GM18870 (cell line): ENCODE results near the gene ZNG1F.
"Not testable (repeated sequence)": the region's sequence is repeated elsewhere in the genome, so short reads cannot be mapped to it uniquely, and the experiment has no call there.

Experiments used
- ATAC-seq: cut with Tn5 transposase; IDR thresholded peaks from one replicate; pipeline ENCODE4 v1.9.1; 2021; ENCODE audit warnings: moderate library complexity; ENCODE audit not compliant: unreplicated experiment

The ZNG1F gene

DNA sequence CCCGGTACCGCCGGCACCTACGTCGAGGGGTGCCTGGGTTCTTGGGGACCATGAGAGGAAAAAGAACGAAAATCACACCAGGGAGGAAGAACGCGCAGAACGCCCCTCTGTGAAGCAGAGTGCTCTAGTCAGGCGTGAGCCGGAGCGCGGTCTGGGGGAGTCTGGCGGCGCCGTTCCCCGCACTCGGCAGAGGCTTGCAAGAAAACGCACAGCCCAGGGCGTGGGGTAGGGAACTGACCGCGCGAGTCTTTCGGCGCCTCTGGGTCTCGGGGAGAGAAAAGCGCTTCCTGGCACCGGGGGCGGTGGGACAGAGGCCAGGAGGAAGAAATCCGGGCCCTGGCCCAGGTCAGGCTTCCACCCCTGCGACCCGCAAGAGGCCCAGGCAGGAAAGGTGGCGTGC is 65.3 kb downstream of the ZNG1F start:
- not testable (repeated sequence) for ATAC-seq

DNA sequence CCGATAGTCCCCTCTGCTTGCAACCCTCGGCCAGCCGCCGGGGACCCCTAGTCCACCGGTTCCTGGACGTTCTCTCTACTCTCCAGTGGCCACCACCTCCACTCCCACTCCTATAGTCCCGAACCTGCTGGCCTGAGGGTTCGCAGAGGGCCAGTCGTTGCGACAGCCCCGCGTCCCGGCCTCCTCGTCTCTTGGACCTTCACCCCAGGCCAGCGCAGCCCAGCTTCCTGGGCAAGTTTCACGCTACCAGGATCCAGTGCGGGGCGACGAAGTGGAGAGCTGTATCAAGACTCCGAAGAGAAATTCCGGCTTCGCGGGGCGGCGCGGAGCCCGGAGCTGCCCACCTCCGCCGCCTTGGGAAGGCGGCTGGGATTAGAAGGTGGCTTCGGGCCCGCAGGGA is 65.7 kb downstream of the ZNG1F start:
- not testable (repeated sequence) for ATAC-seq

DNA sequence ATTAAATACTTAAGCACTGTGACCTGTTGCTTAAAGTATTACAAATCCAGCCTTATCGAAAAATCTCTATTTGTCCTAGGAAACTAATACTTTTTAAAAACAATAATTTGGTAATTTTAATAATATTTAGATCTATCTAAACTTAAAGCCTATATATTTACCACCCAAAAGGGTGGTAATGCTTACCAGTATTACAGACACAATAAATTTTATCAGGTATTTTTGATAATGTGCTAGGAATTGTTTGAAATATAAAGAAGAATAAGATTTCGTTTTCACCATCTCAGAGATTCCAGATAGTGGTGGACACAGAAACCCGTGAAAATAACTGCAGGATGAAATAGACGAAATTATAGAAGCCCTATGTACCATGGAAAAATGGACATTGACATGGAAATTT is 68.4 kb downstream of the ZNG1F start:
- ATAC-seq = not testable (repeated sequence)

DNA sequence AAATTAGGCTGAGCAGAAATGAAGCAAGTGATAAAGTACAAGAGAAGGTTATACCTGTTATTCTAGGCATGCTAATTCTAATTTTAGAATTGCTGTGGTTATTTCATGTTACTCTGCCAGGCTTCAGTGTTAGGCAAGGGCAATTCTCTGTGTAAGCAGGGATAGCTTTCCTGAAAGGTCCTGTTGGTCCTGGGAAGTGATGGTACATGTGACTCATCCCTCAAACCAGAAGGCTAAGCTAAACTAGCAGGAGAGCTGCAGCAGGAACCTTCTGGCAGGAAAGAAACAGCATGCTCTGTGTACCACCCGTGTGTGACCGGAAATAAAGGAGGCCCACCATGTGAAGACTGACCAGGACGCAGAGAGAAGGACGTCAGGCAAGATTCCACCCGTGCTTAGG is 69.4 kb downstream of the ZNG1F start:
- ATAC-seq = not testable (repeated sequence)

DNA sequence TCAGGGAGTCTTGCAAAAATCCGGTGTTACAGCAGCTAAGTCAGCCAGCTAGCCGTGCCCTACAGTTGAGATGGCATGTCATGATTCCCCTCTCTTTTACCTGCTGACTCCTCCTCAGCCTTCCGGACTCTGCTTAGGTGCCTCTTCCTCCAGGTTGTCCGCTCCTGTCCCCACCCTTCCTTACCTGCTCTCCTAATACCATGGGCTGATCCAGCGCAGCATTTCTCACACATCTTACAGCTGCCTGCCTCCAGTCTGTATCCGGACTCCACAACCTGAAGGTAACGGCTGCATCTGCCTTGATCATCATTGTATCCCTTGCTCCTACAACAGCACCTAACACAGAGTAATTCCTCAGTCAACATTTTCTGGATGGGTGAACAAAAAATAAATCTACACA is 69.8 kb downstream of the ZNG1F start:
- ATAC-seq = not testable (repeated sequence)

DNA sequence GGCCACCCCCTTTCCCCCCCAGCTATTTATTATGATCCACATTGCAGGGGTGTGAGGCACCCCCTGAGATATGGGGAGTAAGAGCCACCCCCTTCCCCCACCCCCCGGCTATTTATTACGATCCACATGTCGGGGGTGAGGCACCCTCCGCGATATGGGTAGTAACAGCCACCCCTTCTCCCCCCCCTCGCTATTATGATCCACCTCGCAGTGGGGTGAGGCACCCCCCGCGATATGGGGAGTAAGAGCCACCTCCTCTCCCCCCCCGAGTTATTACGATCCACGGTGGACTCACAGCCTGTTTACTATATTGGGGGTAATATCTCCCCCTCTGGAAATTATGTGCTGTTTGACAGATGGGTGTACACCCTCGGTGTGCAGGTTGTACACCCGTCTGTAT is 75.8 kb downstream of the ZNG1F start:
- ATAC-seq = not testable (repeated sequence)

DNA sequence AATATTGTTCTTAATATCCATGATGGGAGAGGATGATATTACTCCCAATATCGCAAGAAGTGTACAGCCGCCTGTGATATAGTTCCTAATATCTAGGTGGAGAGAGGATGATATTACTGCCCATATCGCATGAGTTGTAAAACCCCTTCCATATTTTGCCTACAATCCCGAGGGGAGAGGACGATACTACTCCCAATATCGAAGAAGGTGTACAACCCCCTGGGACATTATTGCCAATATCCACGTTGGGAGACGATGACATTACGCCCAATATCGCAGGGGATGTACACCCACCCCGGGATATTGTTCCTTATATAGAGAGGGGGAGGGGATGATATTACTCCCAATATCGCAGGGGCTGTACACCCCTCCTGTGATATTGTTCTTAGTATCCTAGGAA is 77.7 kb downstream of the ZNG1F start:
- not testable (repeated sequence) for ATAC-seq

DNA sequence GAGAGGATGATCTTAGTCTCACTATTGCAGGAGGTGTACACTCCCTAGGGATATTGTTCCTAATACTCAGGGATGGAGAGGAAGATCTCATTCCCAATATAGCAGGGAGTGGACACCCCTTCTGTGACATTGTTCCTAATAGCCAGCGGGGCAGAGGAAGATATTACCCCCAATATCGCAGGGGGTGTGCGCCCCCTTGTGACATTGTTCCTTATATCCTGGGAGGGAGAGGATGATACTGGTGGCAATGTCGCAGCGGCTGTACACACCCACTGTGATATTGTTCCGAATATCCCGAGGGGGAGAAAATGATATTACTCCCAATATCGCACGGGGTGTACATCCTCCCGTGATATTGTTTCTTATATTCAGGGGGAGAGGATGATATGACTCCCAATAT is 78.2 kb downstream of the ZNG1F start:
- ATAC-seq = not testable (repeated sequence)

DNA sequence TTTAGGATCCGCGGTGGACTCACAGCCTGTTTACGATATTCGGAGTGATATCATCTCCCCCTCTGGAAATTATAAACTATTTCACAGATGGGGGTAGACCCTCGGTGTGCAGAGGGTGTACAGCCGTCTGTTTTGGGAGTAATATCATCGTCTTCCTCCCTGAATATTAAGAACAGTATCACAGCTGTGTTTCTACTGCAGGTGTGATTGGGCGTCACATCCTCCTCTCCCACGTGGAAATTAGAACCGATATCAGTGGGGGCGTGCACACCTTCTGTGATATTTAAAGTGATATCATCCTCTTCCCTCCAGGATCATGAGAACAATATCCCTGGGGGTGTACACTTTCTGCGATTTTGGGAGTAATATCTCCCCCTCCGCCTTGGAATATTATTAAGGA is 79.9 kb downstream of the ZNG1F start:
- ATAC-seq = not testable (repeated sequence)

DNA sequence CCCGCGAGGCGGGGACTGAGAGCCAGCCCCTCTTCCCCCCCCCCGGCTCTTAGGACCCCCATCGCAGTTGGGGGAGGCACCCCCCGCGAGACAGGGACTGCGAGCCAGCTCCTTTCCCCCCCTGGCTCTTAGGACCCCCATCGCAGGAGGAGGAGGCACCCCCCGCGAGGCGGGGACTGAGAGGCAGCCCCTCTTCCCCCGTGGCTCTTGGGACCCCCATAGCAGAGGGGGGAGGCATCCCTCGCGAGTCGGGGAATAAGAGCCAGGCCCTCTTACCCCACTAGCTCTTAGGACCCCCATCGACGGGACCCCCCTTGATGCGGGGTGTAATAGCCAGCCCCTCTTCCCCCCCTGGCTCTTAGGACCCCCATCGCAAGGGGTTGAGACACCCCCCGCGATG is 80.3 kb downstream of the ZNG1F start:
- not testable (repeated sequence) for ATAC-seq

DNA sequence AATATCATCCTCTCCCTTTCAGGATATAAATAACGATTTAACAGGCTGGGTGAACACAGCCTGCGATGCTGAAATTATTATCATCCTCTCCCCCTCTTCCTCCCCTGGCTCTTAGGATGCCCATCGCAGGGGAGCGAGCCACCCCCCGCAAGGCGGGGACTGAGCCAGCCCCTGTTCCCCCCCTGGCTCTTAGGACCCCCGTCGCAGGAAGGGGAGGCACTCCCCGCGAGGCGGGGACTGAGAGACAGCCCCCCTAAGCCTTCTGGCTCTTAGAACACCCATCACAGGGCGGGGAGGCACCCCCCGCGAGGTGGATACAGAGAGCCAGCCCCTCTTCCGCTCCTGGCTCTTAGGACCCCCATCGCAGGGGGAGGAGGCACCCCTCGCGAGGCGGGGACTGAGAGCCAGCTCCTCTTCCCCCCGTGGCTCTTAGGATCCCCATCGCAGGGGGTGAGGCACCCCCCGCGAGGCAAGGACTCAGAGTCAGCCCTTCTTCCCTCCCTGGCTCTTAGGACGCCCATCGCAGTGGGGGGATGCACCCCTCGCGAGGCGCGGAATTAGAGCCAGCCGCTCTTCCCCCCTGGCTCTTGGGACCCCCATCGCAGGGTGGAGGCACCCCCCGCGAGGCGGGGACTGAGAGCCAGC is 82.5 kb downstream of the ZNG1F start:
- not testable (repeated sequence) for ATAC-seq

DNA sequence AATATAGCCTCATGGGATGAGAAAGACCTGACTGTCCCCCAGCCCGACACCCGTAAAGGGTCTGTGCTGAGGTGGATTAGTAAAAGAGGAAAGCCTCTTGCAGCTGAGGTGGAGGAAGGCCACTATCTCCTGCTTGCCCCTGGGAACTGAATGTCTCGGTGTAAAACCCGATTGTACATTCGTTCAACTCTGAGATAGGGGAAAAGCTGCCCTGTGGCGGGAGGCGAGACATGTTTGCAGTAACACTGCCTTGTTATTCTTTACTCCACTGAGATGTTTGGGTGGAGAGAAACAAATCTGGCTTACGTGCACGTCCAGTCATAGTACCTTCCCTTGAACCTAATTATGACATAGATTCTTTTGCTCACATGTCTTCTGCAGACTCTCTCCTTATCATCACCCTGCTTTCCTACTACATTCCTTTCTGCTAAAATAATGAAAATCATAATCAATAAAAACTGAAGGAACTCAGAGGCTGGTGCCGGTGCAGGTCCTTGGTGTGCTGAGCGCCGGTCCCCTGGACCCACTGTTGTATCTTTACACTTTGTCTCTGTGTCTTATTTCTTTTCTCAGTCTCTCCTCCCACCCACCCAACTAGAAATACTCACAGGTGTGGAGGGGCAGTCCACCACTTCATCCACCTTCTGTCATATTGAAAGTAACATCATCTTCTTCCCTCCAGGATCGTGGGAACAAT is 83.4 kb downstream of the ZNG1F start:
- ATAC-seq = not testable (repeated sequence)

DNA sequence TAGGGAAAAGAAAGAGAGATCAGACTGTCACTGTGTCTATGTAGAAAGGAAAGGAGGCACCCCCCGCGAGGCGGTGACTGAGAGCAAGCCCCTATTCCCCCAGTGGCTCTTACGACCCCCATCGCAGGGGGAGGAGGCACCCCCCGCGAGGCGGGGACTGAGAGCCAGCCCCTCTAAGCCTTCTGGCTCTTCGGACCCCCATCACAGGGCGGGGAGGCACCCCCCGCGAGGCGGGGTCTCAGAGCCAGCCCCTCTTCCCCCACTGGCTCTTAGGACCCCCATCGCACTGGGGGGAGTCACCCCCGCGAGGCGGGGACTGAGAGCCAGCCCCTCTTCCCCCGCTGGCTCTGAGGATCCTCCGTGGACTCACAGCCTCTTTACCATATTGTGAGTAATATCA is 84.6 kb downstream of the ZNG1F start:
- ATAC-seq = not testable (repeated sequence)

DNA sequence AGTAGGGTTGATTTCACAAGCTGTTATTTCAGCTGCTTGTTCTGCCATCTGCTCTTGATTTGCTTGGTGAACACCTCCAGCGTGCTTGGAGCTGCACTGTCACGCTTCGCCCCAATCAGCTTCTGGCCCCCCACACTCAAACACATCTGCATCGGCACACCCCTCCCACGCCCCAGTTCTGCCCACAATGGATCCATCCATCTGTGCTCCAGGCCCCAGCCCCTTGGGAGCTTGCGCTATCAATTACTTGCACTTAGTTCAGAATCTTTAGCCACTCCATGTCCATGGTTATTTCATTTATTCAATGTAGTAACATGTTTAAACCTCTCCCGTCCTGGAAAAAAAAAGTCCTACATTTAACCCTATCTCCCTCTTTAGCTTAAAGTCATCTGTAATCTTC is 88.6 kb downstream of the ZNG1F start:
- ATAC-seq = not testable (repeated sequence)

DNA sequence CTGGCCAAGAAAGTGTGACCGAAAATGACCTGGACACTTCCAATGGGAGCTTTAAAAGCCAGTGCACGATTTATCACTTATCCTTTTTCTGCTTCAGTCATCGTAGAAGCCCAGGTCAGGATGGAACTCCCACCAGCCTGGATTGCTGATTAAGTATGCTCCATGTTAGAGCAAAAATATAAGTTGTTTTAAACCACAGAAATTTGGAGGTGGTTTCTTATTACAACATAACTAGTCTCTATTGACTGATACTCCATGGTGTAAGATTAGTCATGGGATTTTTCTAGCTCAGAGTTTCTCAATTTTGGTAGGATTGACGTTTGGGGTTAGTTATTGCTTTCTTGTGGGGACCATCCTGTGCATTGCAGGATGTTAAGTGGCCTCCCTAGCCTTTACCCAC is 90.4 kb downstream of the ZNG1F start:
- ATAC-seq = not testable (repeated sequence)

DNA sequence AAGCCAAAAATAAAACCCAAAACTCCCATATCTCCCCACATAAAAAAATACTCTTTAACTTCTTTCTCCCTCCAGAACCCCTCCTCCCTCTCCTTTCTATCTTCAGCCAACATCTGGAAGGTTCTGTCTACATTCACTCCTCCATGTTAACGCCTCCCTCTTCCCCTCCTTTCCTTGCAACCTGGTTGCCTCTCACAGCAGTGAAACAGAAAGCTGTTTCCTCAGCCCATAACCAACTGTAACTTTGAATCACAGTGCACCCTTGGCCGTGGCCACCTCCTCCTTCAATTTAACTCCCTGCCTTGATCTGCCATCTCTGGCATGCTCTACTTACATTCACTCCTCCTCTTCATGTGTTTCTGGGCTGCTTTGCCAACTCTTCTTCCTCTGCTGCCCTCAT is 94.1 kb downstream of the ZNG1F start:
- peak; percentile 56 for ATAC-seq

DNA sequence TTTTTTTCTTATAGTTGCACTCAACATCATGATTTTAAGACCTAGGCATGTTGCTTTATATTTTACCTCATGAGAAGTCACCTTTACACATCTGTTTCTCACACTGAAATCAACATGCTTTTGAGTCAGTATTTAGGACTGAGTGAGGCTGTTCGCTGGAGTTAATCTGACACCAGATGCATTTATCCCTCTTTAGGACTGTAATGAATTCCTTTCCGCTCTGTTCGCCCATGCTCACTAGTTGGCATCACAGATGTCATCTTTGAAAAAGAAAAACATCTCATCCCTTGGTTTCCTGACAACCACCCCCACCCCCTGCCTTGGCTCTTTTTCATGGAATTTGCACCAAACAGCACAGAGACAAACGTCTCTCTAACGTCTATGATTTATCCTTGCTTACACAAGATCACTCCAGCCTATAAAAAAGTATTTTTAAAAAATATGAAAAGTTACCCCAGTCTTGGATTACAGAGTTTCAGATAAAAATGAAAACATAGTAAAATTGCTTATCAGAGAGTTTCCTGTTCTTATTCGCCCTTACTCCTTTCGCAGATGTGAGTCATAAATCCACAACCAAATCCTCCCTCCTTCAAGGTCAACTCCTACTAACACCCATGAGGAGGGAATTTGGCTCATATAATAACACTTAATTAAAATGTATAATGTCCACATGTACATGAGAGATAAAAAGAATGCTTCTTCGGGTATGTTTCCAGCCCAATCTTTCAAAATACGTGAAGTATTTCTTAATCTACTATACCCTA is 94.9 kb downstream of the ZNG1F start:
- not testable (repeated sequence) for ATAC-seq

DNA sequence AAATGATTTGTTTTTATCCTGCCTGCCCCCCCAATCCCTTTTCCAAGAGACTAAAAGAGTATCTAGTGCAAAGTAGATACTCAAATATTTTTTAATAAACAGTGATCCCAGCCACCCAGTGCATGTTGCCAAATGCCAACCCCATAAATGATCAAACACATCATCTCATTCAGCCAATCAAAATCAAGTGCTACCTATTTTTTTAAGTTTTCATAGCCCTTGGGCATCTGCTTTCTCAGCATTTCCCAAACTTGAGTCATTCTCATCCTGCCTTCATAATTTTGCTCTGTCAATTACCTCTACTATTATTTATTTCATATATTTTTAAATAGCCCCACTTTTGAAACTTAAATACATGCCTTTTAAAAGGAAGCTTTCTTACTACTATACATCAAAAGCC is 98.2 kb downstream of the ZNG1F start:
- ATAC-seq = not testable (repeated sequence)

DNA sequence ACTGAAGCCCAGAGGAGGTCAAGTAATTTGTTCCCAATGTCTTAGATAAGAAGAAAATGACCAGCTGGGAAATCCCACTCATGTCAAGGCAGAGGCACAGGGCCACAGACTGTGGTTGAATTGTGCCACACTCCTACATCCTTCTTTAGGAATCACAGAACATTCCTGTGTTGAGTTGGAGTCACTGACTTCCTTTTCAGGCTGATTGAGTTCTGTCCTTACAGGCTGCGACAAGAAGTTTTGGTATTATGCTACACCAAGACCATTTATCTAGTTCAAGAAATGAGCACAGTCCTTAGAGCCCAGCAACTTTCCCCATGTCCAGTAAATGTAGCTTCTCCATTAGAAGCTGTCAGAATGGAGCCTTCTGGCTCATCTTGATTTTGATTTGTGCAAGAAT is 98.7 kb downstream of the ZNG1F start:
- ATAC-seq = not testable (repeated sequence)

DNA sequence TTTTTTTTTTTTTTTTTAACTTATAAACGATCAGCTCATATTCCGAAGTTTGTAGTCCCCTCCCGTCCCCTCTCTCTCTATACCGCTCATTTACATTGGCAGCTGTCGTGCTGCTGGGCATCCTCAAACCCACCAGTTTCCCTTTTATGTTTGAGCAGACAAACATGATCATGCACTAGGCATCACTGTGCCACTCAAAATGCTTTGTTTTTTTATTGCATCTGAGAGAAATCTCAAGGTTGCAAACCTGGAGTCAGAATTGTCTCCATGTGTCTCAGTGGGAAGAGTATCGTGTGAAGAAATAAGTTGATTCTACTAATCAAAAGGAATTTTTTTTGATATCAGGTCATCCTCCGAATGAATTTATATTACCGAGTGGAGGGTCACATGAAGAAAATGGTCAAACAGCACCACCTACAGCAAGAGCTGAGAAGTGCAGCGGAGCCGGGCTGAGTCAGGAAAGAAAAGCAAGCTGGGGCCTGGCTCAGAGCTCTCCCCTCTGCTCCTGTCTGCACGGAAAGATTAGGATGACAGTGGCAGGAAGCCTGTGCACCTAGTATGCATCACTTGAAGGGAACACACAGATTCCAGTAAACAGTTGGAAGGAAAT is 100.6 kb downstream of the ZNG1F start:
- peak; percentile 78 for ATAC-seq

DNA sequence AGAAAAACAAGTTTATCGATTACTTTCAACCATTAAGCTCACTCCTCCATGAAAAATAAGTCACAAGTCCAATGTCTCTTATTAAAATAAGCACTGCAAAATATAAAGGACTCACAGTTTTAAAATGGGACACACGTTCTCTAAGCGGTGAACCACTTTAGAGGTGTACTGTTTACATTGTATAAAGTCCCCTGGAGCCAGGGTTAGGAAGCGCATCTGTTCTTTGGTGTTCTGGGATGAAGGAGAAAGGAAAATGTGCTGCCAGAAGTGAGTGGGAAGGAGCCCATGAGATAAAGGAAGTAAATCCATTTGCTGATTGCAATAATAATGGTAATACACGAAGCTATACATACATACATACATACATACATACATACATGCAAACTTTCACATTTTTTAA is 101.2 kb downstream of the ZNG1F start:
- ATAC-seq = not testable (repeated sequence)
